GM10847 (cell line): ENCODE measurements around the gene HSF2BP.

ENCODE experiments used
- POLR2A ChIP-seq: IDR thresholded peaks from 2 replicates; pipeline ENCODE4 v1.6.1; 2011; ENCODE audit not compliant: insufficient read length; ENCODE audit errors: extremely low read depth

The HSF2BP gene

DNA sequence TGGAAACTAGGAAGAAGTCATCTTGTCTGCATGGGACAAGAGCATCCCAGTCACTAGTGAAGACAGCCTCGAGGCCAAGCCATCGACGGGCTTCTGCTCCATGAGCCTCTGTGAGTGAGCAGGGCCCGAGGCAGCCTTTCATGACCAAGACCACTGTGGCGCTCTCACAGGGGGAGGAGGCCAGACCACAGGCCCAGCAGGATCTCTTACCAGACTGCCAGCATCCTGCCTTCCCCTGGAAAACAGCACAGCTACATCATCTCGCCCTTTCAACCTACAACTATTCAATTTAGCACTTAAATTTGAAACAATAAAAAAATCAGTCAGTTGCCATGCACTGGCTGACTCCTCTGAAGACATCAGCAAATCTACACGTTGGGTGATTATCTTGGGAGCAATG, 85.4 kb downstream of the HSF2BP start:
- no peak for TF ChIP-seq POLR2A

- no peak for TF ChIP-seq POLR2A
Observed at GRCh38 chr21:43572446-43572845, 86.8 kb downstream of the HSF2BP start.

DNA sequence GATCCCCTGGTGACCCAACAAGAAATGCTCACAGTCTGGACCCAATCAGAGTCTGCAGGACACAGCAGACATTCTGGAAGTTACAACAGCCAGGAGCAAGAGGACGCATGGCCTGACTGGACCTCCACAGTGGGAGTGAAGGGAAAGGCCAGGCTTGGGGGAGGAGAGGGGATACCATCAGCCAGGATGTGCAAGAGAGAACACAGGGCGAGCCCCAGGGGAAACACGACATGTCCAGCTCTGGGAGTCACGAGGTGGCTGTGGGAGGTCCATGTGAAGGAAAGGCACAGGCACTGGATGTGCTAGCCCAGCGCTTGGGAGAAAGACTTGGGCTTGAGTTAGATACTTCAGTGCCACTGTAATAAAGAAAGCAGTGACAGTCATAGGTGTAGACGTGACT, 87.3 kb downstream of the HSF2BP start:
- no peak for TF ChIP-seq POLR2A
